HG02970 (cell line): ENCODE data around the gene PPM1H.
"Not testable (repeated sequence)": the region's sequence is repeated elsewhere in the genome, so short reads cannot be mapped to it uniquely, and the experiment has no call there.

ENCODE experiments used
- ATAC-seq: cut with Tn5 transposase; IDR thresholded peaks from one replicate; pipeline ENCODE4 v1.9.1; 2021; ENCODE audit warnings: mild to moderate bottlenecking, moderate library complexity, moderate number of reproducible peaks; ENCODE audit not compliant: unreplicated experiment, low FRiP score

PPM1H gene

DNA sequence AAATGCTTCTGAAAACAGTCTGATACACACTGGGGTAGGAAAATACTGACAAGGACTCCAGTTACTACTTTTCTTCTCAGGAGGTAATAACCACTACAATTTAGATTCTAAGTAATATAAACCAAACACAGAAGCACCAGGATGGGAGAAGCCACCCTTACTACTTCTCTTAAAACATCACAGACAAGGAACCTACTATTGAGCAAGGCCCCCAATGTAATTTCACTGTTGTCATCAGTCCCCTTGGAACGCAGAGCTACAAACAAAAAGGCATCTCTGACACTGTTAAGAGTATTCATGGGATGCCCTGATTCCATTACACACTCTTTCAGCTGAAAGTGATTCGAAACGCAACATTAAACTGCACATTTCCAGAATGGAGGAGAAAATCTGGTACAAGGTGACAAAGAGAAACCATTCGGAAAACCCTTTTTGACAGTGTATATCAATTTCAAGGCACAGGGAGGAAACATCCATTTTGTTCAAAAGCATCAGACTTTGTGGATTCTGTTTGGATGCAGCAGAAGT, 185.9 kb downstream of the PPM1H start:
- ATAC-seq: no peak

GRCh38 chr12:62744551-62744950, 190.4 kb downstream of the PPM1H start:
- ATAC-seq: no peak

- ATAC-seq: no peak
These were observed 195.5 kb downstream of the PPM1H start for GRCh38 chr12:62739266-62740015.

- no peak for ATAC-seq
These were observed 196.3 kb downstream of the PPM1H start for GRCh38 chr12:62738616-62739015.

DNA sequence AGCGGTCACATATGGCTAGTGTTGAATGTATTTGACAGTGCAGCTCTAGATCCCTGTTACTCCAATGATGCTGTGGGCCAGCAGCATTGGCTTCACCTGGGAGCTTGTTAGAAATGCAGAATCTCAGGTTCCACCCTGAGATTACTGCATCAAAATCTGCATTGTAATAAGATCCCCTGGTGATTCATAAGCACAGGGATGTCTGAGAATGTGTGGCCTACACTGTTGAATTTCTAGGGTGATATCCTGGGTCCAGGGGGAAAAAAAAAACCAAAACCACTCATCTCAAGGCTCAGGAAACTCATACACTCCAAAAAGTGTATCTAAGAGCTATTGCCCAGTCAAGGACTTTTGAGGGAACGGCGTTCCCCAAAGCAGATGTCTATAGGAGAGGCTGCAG, 196.8 kb downstream of the PPM1H start:
- no peak for ATAC-seq

GRCh38 chr12:62737615-62738014, 197.3 kb downstream of the PPM1H start:
- ATAC-seq: no peak

- ATAC-seq: no peak
These were observed 197.8 kb downstream of the PPM1H start for GRCh38 chr12:62737188-62737587.

- ATAC-seq: no peak
These were observed 198.4 kb downstream of the PPM1H start for GRCh38 chr12:62736596-62736995.

DNA sequence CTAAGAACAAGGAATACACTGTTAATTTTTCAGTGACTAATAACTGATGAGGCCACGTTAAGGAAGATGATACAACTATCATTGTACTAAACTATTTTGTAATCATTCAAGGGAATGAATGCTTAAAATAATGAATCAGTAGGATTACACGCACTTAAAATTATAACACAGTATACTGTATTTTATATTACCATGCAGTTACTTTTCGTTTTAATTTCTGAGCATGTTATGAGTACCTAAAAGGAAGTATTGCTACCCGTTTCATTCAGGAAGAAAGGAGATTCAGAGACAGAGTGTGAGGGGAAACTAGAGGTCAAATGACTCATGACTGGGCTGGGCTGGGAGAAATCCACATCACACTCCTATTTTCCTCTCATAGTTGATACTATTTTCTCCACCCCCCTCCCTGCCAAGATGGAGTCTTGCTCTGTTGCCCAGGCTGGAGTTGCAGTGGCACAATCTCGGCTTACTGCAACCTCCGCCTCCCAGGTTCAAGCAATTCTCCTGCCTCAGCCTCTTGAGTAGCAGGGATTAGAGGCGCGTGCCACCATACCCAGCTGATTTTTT, 202.0 kb downstream of the PPM1H start:
- no peak for ATAC-seq

- no peak for ATAC-seq
These were observed 203.7 kb downstream of the PPM1H start for GRCh38 chr12:62731055-62731820.

- no peak for ATAC-seq
These were observed 204.3 kb downstream of the PPM1H start for GRCh38 chr12:62730649-62731048.

- ATAC-seq: not testable (repeated sequence)
These were observed 205.1 kb downstream of the PPM1H start for GRCh38 chr12:62729579-62730544.

DNA sequence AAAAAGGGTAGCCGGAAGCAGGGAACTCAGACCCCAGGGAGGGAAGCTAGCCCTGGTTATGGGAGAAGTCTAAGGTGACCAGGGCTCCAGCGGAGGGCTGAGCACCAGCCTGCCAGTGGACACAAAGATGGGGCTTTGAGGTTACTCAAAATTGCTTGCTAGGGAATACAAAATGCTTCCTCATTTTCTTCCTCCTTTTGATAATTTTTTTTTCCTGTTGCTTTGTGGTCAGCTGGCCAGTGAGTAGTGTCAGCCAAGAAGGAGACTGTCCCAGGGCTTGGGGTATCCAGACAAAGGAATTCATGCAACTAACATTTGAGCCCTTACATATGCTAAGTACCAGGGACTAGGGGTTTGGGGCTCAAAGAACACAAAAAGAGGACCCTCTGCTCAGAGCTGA, 206.2 kb downstream of the PPM1H start:
- no peak for ATAC-seq

DNA sequence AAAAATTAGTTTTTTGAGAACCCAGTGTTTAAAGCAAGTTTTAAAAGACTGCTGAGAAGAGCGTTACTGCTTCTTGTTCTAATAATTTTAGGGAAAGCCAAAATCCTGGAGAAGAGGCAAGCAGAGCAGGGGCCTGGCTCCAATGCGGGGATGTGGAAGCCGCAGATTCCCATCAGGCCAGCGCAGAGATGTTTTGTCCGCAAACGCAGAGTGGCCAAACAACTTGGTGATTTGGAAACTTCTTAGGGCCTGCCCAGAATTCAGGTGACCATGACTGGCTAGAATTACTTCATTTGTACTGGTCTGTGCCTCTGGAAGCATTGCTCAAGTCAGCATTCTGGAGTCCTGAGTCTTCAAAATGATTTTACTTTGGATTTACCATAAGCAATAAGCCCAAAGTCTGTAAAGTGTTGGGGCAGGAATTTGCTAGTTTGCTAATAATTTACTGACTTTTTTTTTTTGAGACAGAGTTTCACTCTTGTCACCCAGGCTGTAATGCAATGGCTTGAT, 208.4 kb downstream of the PPM1H start:
- no peak for ATAC-seq

GRCh38 chr12:62725781-62726180, 209.2 kb downstream of the PPM1H start:
- no peak for ATAC-seq

- no peak for ATAC-seq
These were observed 210.0 kb downstream of the PPM1H start for GRCh38 chr12:62724947-62725451.

GRCh38 chr12:62724285-62724684, 210.7 kb downstream of the PPM1H start:
- ATAC-seq: no peak

DNA sequence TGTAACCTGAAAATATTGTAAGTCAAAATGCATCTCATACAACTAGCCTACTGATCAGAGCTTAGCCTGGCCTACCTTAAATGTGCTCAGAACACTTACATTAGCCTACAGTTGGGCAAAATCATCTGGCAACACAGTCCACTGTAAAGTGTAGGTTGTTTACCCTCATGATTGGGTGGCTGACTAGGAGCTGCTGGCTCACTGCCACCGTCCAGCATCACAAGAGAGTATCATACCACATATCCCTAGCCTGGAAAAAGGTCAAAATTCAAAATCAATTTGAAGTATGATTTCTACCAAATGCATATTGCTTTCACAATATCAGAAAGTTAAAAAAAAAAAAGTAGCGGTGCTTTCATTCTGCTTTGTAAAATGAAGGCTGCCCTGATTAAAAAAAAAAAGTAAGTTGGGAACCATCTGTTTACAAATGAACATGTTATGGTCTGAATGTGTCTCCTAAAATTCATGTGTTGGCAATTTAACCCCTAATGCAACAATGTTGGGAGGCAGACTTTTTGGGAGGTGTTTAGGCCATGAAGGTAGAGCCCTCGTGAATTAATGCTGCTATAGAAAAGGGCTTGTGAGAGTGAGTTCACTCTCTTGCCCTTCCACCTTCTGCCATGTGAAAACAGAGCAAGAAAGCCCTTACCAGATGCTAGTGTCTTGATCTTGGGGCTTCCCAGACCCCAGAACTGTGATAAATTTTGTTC, 211.8 kb downstream of the PPM1H start:
- ATAC-seq: no peak

GRCh38 chr12:62720661-62721330, 214.2 kb downstream of the PPM1H start:
- ATAC-seq: no peak
